A673 (cell line): ENCODE results near the gene LCP2. TPM values are rescaled to one million over a fixed set of nuclear protein-coding genes. Genes with fewer than 3 reads are reported as not detected.

ENCODE experiments used
- BruUV-seq: library from RNA; stranded (reverse); fragments of 400-500 nt; replicated peaks from 2 replicates; lab custom pipeline; 2021; lab: Mats Ljungman, UMichigan
- CTCF ChIA-PET: fragments of 300-600 bp; sonication (Branson Sonifier 250); formaldehyde crosslinking; loops from one replicate; lab custom pipeline; 2022; ENCODE audit warnings: antibody characterized with exemption; lab: Charles Lee
- POLR2A ChIA-PET: fragments of 300-600 bp; sonication (Branson Sonifier 250); formaldehyde crosslinking; loops from one replicate; lab custom pipeline; 2022; ENCODE audit warnings: antibody characterized with exemption; ENCODE audit not compliant: low non-redundant PET; lab: Charles Lee
- DNase-seq: peaks from one replicate; pipeline ENCODE4 v3.0.0-alpha.2; 2015; ENCODE audit warnings: low spot score
- H3K27ac ChIP-seq: fragments of 200-600 bp; sonication (generic); 2 replicates; pipeline ENCODE4 v1.5.1; 2016; ENCODE audit warnings: mixed run types, low read depth, mild to moderate bottlenecking, mixed read lengths, antibody characterized with exemption, low read length; ENCODE audit not compliant: poor library complexity, severe bottlenecking
- H3K27me3 ChIP-seq: fragments of 200-600 bp; sonication (generic); replicated peaks from 2 replicates; pipeline ENCODE4 v1.6.1; 2017; ENCODE audit warnings: mixed run types, low read depth, mild to moderate bottlenecking, mixed read lengths, antibody characterized with exemption, low read length; ENCODE audit not compliant: insufficient read depth, poor library complexity
- H3K36me3 ChIP-seq: fragments of 200-600 bp; sonication (generic); 2 replicates; pipeline ENCODE4 v1.6.1; 2016; ENCODE audit warnings: mixed run types, mild to moderate bottlenecking, mixed read lengths, antibody characterized with exemption, low read length; ENCODE audit not compliant: insufficient read depth, poor library complexity, severe bottlenecking
- H3K4me1 ChIP-seq: fragments of 200-600 bp; sonication (generic); 2 replicates; pipeline ENCODE4 v1.6.1; 2017; ENCODE audit warnings: mixed run types, mild to moderate bottlenecking, mixed read lengths, antibody characterized with exemption, low read length; ENCODE audit not compliant: insufficient read depth, poor library complexity, severe bottlenecking
- H3K4me3 ChIP-seq: fragments of 200-600 bp; sonication (generic); 2 replicates; pipeline ENCODE4 v1.5.1; 2016; ENCODE audit warnings: low read depth, mixed run types, mild to moderate bottlenecking, mixed read lengths, low read length; ENCODE audit not compliant: poor library complexity, severe bottlenecking
- H3K9me3 ChIP-seq: fragments of 200-600 bp; sonication (generic); 2 replicates; pipeline ENCODE4 v1.6.1; 2016; ENCODE audit warnings: mixed run types, low read depth, mild to moderate bottlenecking, mixed read lengths, antibody characterized with exemption, low read length; ENCODE audit not compliant: poor library complexity, severe bottlenecking
- EZH2 ChIP-seq: fragments of 200-600 bp; sonication (generic); IDR thresholded peaks from 2 replicates; pipeline ENCODE4 v1.6.1; 2017; ENCODE audit warnings: borderline replicate concordance, low read depth, mild to moderate bottlenecking, mixed read lengths, antibody characterized with exemption, low read length; ENCODE audit not compliant: poor library complexity, severe bottlenecking
- intact Hi-C: fragments of 100-400 bp; cut with micrococcal nuclease; formaldehyde crosslinking; loops from one replicate; pipeline ENCODE4 v1.10.0; 2022; ENCODE audit not compliant: unreplicated experiment
- total RNA-seq: library from RNA; stranded (reverse); gene quantifications from 2 replicates; pipeline ENCODE4 v1.2.3, GENCODE V29; 2021
- TF ChIP-seq, protein P1 (sequence below): fragments of 300-800, 200-600 bp; sonication (generic); conservative IDR thresholded peaks from 2 replicates; pipeline ENCODE4 v1.5.1; 2017; ENCODE audit warnings: low read depth, mild to moderate bottlenecking, antibody characterized with exemption, low read length, moderate library complexity, mixed read lengths

The LCP2 gene
- total RNA-seq, 1 experiment from 2014 or later: not detected

DNA sequence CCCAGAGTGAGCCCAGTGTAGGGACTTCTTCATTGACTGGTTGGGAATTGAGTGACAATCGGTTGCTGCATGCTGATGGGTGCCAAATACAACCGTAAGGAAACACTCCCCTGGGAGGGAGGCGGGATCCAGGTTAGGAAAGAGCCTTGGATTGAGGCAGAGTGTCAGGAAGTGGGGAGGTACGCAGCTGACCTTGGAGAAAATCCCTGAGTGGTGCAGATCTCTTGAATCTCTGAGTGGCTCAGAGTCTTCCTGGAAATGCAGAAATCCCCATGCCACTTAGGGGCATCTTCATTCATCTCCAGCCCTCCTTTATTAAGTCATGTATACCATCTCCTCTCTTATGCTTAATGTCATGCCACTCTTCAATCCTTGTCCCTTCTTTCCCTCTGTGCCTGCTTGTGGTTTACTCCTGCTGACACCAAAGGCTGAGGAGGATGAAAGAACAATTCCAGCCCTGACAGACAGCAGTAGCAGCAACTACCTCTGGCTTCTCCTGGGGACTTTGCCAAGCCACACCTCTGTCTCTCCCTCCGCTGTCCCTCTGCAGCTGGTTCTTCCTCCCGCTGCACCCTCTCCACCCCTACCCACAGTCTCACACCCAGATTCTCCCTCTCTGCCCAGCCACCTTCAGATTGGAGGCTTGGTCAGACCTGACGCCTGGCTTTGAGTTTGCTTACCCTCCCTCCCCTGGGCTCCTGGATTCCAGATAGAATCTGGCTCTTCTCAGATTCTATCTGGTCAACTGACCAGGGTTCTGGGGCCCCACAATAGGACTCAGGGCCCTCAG lies 14.1 kb upstream of the LCP2 start:
- Histone ChIP-seq H3K36me3 (no peaks in the 10 kb centered on the region), H3K9me3 (no peaks in the 10 kb centered on the region), H3K4me1 (peaks cover 8% of the 10 kb centered on the region), H3K27me3 (no peaks in the 10 kb centered on the region), H3K27ac (no peak overlapping the region), H3K4me3 (no peak overlapping the region)
- no TSS peak for BruUV-seq
- POLR2A ChIA-PET: no interaction called here
- CTCF ChIA-PET: no interaction called here
- DNase-seq: no peak
- TF ChIP-seq, protein P1, sequence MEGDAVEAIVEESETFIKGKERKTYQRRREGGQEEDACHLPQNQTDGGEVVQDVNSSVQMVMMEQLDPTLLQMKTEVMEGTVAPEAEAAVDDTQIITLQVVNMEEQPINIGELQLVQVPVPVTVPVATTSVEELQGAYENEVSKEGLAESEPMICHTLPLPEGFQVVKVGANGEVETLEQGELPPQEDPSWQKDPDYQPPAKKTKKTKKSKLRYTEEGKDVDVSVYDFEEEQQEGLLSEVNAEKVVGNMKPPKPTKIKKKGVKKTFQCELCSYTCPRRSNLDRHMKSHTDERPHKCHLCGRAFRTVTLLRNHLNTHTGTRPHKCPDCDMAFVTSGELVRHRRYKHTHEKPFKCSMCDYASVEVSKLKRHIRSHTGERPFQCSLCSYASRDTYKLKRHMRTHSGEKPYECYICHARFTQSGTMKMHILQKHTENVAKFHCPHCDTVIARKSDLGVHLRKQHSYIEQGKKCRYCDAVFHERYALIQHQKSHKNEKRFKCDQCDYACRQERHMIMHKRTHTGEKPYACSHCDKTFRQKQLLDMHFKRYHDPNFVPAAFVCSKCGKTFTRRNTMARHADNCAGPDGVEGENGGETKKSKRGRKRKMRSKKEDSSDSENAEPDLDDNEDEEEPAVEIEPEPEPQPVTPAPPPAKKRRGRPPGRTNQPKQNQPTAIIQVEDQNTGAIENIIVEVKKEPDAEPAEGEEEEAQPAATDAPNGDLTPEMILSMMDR: no peak
- no peak for TF ChIP-seq EZH2
- intact Hi-C loops: no loop called here

DNA sequence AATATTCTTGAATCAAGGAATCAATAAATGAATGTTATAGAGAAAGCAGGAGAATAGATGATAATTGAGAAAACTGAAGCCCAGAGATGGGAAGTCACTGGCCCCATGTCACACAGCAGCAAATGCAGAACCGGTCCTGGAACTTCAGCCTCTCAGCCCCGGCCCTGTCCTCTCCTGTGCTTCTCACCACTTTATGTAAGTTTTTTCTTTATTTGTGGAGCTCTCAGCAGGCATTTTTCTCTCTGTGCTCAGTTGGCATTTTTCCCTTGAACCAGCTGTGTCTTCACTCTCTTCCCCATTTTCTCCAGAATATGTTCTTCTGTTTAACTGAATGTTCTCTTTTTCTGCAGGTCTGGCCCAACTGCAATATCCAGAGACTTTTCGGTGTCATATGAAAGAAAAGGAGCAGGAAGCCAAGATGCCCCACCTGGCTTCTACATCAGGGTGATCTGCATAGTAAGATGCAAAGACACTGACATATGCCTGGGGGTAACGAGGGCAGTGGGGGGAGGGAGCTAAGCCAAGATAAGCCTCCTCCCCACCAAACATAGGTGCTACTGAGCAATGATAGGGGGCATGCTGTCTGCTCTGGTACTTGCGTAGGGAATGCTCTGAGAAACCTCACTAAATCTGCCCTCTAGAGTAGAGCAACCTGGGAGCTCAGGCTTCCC lies 12.8 kb upstream of the LCP2 start:
- ChIA-PET POLR2A (no interaction called here), CTCF (no interaction called here)
- H3K4me1 ChIP-seq: peaks cover 6% of the 10 kb centered on the region
- H3K27me3 ChIP-seq: no peaks in the 10 kb centered on the region
- no peak overlapping the region for H3K4me3 ChIP-seq
- DNase-seq: no peak
- intact Hi-C loops: no loop called here
- TF ChIP-seq EZH2: no peak
- TF ChIP-seq, protein P1: no peak
- H3K9me3 ChIP-seq: no peaks in the 10 kb centered on the region
- no peak overlapping the region for H3K27ac ChIP-seq
- no TSS peak for BruUV-seq
- no peaks in the 10 kb centered on the region for H3K36me3 ChIP-seq

DNA sequence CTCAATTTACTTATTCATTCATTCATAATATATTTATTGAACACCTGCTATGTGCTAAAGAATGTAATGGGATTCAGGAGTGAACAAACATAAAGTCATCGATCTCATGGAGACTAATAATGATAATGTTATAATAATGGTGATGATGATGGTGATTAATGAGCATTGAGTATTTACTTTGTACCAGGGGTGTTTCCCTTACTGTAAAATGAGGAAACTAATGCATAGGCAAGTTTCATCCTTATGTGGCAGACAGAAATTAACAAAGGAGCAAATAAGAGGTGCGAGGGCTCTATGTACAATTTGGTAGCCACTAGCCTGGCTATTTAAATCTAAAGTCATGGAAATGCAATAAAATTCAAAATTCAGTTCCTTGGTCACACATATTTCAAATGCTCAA lies 11.1 kb upstream of the LCP2 start:
- BruUV-seq: no TSS peak
- Histone ChIP-seq H3K4me3 (no peak overlapping the region), H3K27ac (no peak overlapping the region), H3K27me3 (no peaks in the 10 kb centered on the region), H3K36me3 (no peaks in the 10 kb centered on the region), H3K9me3 (no peaks in the 10 kb centered on the region), H3K4me1 (no peaks in the 10 kb centered on the region)
- intact Hi-C loops: no loop called here
- POLR2A ChIA-PET: no interaction called here
- DNase-seq: no peak
- CTCF ChIA-PET: no interaction called here
- no peak for TF ChIP-seq EZH2
- TF ChIP-seq, protein P1: no peak
